HepG2 (cell line): ENCODE measurements around the gene LSM10. TPM values are rescaled to one million over a fixed set of nuclear protein-coding genes. Genes with fewer than 3 reads are reported as not detected.

ENCODE experiments used
- ATAC-seq: fragments of 200-7000 bp; cut with Tn5 transposase; 3 replicates; pipeline ENCODE4 v1.9.1; 2020; ENCODE audit warnings: mild to moderate bottlenecking, moderate library complexity
- BruUV-seq: library from RNA; stranded (reverse); fragments of 400-500 nt; replicated peaks from 2 replicates; lab custom pipeline; 2021; lab: Mats Ljungman, UMichigan
- CTCF ChIA-PET: fragments of 300-600 bp; formaldehyde crosslinking; extraction: SDS; loops from one replicate; lab custom pipeline; 2021; ENCODE audit warnings: low total read pairs, inconsistent platforms, low intra/inter-chr PET ratio; lab: Yijun Ruan, JAX
- POLR2A ChIA-PET: fragments of 350-600 bp; sonication (Branson Sonifier 250); formaldehyde crosslinking; loops from one replicate; lab custom pipeline; 2020; ENCODE audit warnings: antibody characterized with exemption, inconsistent platforms; lab: Yijun Ruan, JAX
- DNase-seq: peaks from one replicate; pipeline ENCODE4 v3.0.0-alpha.2; 2015; ENCODE audit warnings: low spot score
- FAIRE-seq: peaks from 3 replicates; lab custom pipeline; 2011; peaks lifted over from hg19 to GRCh38; lab: Jason Lieb, UNC
- H2AFZ ChIP-seq: one replicate; pipeline ENCODE4 v1.6.1; 2011; ENCODE audit warnings: low read length, inconsistent platforms
- H3K27ac ChIP-seq: fragments of 300-600 bp; 3 replicates; pipeline ENCODE4 v1.8.0; 2011; ENCODE audit warnings: mixed run types, mild to moderate bottlenecking, mixed read lengths, low read length, inconsistent platforms; ENCODE audit not compliant: insufficient read depth; ENCODE audit errors: extremely low read length
- H3K27me3 ChIP-seq, 2 experiments: fragments of 200-600 bp in 1 of 2; 2 replicates in 1 of 2; 3 replicates in 1 of 2; pipeline versions ENCODE4 v1.6.0 to v1.8.0; 2011; ENCODE audit warnings: low read length in 2 of 2, mild to moderate bottlenecking in 2 of 2, moderate library complexity in 2 of 2, inconsistent platforms in 1 of 2; ENCODE audit not compliant: insufficient read depth in 2 of 2, control insufficient read depth in 1 of 2
- H3K36me3 ChIP-seq, 2 experiments: fragments of 200-600 bp in 1 of 2; replicated peaks in 1 of 2; 2 replicates in 1 of 2; 3 replicates in 1 of 2; pipeline versions ENCODE4 v1.5.1 to v1.8.0; 2011; ENCODE audit warnings: low read length in 2 of 2, inconsistent platforms in 1 of 2; ENCODE audit not compliant: insufficient read depth in 2 of 2, control insufficient read depth in 1 of 2
- H3K4me1 ChIP-seq: 2 replicates; pipeline ENCODE4 v1.5.1; 2012; ENCODE audit warnings: low read length, inconsistent platforms; ENCODE audit not compliant: insufficient read depth
- H3K4me2 ChIP-seq: 2 replicates; pipeline ENCODE4 v1.6.0; 2011; ENCODE audit warnings: low read depth, low read length, inconsistent platforms
- H3K4me3 ChIP-seq, 3 experiments: fragments of 200-600 bp in 1 of 3; sonication (generic), shearing (Covaris generic) in 1 of 3; replicated peaks in 1 of 3; 2 replicates each; pipeline ENCODE4 v1.5.1; 2011 to 2016; ENCODE audit warnings: low read length in 3 of 3, inconsistent platforms in 2 of 3, low read depth in 2 of 3, mild to moderate bottlenecking in 2 of 3, control low read depth in 1 of 3, mixed read lengths in 1 of 3; ENCODE audit not compliant: insufficient read depth in 1 of 3
- H3K79me2 ChIP-seq: one replicate; pipeline ENCODE4 v1.6.1; 2011; ENCODE audit warnings: low read length, inconsistent platforms; ENCODE audit not compliant: insufficient read depth
- H3K9ac ChIP-seq: 2 replicates; pipeline ENCODE4 v1.6.0; 2011; ENCODE audit warnings: mild to moderate bottlenecking, low read depth, low read length, inconsistent platforms; ENCODE audit not compliant: insufficient read depth
- H3K9me3 ChIP-seq: 2 replicates; pipeline ENCODE4 v1.5.1; 2012; ENCODE audit warnings: mild to moderate bottlenecking, low read length
- H4K20me1 ChIP-seq: 2 replicates; pipeline ENCODE4 v1.6.0; 2011; ENCODE audit warnings: inconsistent platforms, mild to moderate bottlenecking, low read length, moderate library complexity; ENCODE audit not compliant: insufficient read depth
- CCAR2 ChIP-seq: fragments of 200-400 bp; formaldehyde crosslinking; optimal IDR thresholded peaks from 2 replicates; pipeline ENCODE3; 2018; ENCODE audit warnings: low read depth, mild to moderate bottlenecking, low read length, moderate library complexity
- CHCHD3 ChIP-seq: sonication (generic); formaldehyde crosslinking; IDR thresholded peaks from 2 replicates; pipeline ENCODE4 v1.8.0; 2022; ENCODE audit warnings: mild to moderate bottlenecking, missing genetic modification reagents, moderate library complexity
- ERF ChIP-seq: IDR thresholded peaks from 2 replicates; pipeline ENCODE4 v1.6.1; 2018; ENCODE audit warnings: missing biosample characterization, missing genetic modification reagents
- FOXC1 ChIP-seq: sonication (generic); formaldehyde crosslinking; IDR thresholded peaks from 2 replicates; pipeline ENCODE4 v1.8.0; 2022; ENCODE audit warnings: mild to moderate bottlenecking, missing genetic modification reagents, borderline replicate concordance
- RORA ChIP-seq: sonication (generic); formaldehyde crosslinking; IDR thresholded peaks from 2 replicates; pipeline ENCODE4 v1.5.0; 2020; ENCODE audit warnings: mild to moderate bottlenecking, missing genetic modification reagents, moderate library complexity
- SNRNP70 ChIP-seq: fragments of 200-400 bp; formaldehyde crosslinking; IDR thresholded peaks from 2 replicates; pipeline ENCODE4 v1.6.1; 2017; ENCODE audit warnings: mild to moderate bottlenecking, low read depth, low read length, moderate library complexity
- SRSF4 ChIP-seq: fragments of 200-400 bp; formaldehyde crosslinking; IDR thresholded peaks from one replicate; pipeline ENCODE4 v1.6.1; 2018; ENCODE audit warnings: mild to moderate bottlenecking, low read depth, low read length, moderate library complexity; ENCODE audit not compliant: poor library complexity, severe bottlenecking
- TERF1 ChIP-seq: sonication (generic); formaldehyde crosslinking; IDR thresholded peaks from 2 replicates; pipeline ENCODE4 v1.8.0; 2022; ENCODE audit warnings: mild to moderate bottlenecking, missing genetic modification reagents, moderate library complexity
- ZNF124 ChIP-seq: sonication (generic); formaldehyde crosslinking; IDR thresholded peaks from 2 replicates; pipeline ENCODE4 v1.4.0; 2020; ENCODE audit warnings: missing genetic modification reagents
- ZNF274 ChIP-seq: sonication (generic); formaldehyde crosslinking; IDR thresholded peaks from 2 replicates; pipeline ENCODE4 v1.5.1; 2020; ENCODE audit warnings: mild to moderate bottlenecking, missing genetic modification reagents
- ZNF432 ChIP-seq: sonication (generic); formaldehyde crosslinking; IDR thresholded peaks from 2 replicates; pipeline ENCODE4 v1.5.0; 2020; ENCODE audit warnings: missing genetic modification reagents, mild to moderate bottlenecking, borderline replicate concordance
- ZNF609 ChIP-seq: sonication (generic); formaldehyde crosslinking; IDR thresholded peaks from 2 replicates; pipeline ENCODE4 v1.4.0; 2020; ENCODE audit warnings: mild to moderate bottlenecking, missing genetic modification reagents, borderline replicate concordance
- ZNF883 ChIP-seq: sonication (generic); formaldehyde crosslinking; IDR thresholded peaks from 2 replicates; pipeline ENCODE4 v1.5.1; 2020; ENCODE audit warnings: mild to moderate bottlenecking, missing genetic modification reagents; ENCODE audit errors: not compliant biosample characterization
- WGBS: methylation state at CpG from one replicate; pipeline ENCODE4 v1.1.6; 2017; ENCODE audit warnings: low lambda C conversion rate; 5-methylcytosine and 5-hydroxymethylcytosine counted together
- in situ Hi-C: cut with HindIII; loops from 2 replicates; pipeline ENCODE4 v1.10.0; 2017; ENCODE audit warnings: low pct_unique_long_range_greater_than_20kb; ENCODE audit not compliant: extremely low pct_ligation_motif_present
- intact Hi-C: fragments of 100-400 bp; cut with micrococcal nuclease; formaldehyde crosslinking; loops from one replicate; pipeline ENCODE4 v1.10.0; 2022; ENCODE audit not compliant: unreplicated experiment
- polyA plus RNA-seq, 8 experiments: library from polyadenylated mRNA; depleted of rRNA in 3 of 8; stranded (reverse) in 7 of 8; unstranded in 1 of 8; fragments of >200 nt; fragmentation: Illumina TruSeq in 4 of 8; extraction: Trizol in 4 of 8; gene quantifications; 2 replicates each; pipeline versions ENCODE4 v1.2.1 to v1.2.3, GENCODE V29; 2011 to 2016; ENCODE audit warnings: low read depth in 4 of 8, missing spikeins in 1 of 8, mixed read lengths in 1 of 8; ENCODE audit not compliant: insufficient read depth in 1 of 8
- total RNA-seq, 5 experiments: library from RNA; depleted of rRNA; stranded (reverse); fragments of >200 nt; fragmentation: Illumina TruSeq; extraction: Trizol; gene quantifications; 2 replicates each; pipeline ENCODE4 v1.2.3, GENCODE V29; 2016; ENCODE audit warnings: low read depth in 1 of 5
- TF ChIP-seq, protein P1 (sequence below): sonication (generic); formaldehyde crosslinking; IDR thresholded peaks from 2 replicates; pipeline ENCODE4 v1.5.1; 2020; ENCODE audit warnings: mild to moderate bottlenecking, missing genetic modification reagents, borderline replicate concordance
- TF ChIP-seq, protein P2 (sequence below): sonication (generic); formaldehyde crosslinking; IDR thresholded peaks from 2 replicates; pipeline ENCODE4 v1.5.0; 2020; ENCODE audit warnings: mild to moderate bottlenecking, missing genetic modification reagents, borderline replicate concordance

Gene LSM10
- total and polyA plus RNA-seq, 2 of the 13 experiments (the other 11 are each of a cell fraction or from before 2014, with no cell fraction given), result 14.0 to 52.0 TPM

DNA sequence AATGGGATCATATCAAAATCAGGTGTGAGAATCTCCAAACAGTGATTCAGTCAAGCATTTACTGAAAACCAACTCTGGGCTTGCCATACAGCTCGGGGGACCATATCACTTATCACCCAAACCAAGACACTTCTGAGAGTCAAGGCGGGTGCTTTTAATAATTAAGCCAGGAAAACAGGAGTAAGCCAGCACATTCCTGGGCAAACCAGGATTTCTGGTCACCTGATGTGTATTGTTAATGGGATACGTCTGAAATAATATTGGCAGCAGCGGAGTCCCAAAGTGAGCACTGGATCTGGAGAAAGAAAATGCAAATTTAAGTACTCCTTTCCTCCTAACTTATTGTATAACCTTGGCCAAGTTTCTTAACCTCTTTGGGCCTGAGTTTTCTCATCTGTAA is 34.9 kb upstream of the LSM10 start:
- WGBS, result 83% methylated on average over 4 of the region's 4 CpGs
- TF ChIP-seq ZNF609 (CRISPR knock-in tag), result no peak
- TF ChIP-seq FOXC1 (CRISPR knock-in tag), result no peak
- TF ChIP-seq SNRNP70, result no peak
- no peak for TF ChIP-seq ZNF432
- no peak for TF ChIP-seq ZNF883 (CRISPR knock-in tag)
- no peak for TF ChIP-seq CHCHD3 (CRISPR knock-in tag)
- no peak for TF ChIP-seq RORA (CRISPR knock-in tag)
- no peak for TF ChIP-seq CCAR2
- TF ChIP-seq, protein P1, sequence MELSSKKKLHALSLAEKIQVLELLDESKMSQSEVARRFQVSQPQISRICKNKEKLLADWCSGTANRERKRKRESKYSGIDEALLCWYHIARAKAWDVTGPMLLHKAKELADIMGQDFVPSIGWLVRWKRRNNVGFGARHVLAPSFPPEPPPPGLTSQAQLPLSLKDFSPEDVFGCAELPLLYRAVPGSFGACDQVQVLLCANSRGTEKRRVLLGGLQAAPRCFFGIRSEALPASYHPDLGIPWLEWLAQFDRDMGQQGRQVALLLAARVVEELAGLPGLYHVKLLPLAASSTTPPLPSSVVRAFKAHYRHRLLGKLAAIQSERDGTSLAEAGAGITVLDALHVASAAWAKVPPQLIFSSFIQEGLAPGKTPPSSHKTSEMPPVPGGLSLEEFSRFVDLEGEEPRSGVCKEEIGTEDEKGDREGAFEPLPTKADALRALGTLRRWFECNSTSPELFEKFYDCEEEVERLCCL (CRISPR knock-in tag), result no peak
- TF ChIP-seq, protein P2, sequence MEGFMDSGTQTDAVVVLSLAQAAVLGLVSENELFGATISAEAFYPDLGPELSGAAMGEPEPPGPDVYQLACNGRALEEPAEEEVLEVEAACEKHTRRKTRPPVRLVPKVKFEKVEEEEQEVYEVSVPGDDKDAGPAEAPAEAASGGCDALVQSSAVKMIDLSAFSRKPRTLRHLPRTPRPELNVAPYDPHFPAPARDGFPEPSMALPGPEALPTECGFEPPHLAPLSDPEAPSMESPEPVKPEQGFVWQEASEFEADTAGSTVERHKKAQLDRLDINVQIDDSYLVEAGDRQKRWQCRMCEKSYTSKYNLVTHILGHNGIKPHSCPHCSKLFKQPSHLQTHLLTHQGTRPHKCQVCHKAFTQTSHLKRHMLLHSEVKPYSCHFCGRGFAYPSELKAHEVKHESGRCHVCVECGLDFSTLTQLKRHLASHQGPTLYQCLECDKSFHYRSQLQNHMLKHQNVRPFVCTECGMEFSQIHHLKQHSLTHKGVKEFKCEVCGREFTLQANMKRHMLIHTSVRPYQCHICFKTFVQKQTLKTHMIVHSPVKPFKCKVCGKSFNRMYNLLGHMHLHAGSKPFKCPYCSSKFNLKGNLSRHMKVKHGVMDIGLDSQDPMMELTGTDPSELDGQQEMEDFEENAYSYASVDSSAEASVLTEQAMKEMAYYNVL (CRISPR knock-in tag), result no peak
- TF ChIP-seq ERF, result no peak
- no peak for TF ChIP-seq ZNF124 (CRISPR knock-in tag)
- no peak for TF ChIP-seq SRSF4
- no peak for TF ChIP-seq TERF1 (CRISPR knock-in tag)
- no peak for TF ChIP-seq ZNF274 (CRISPR knock-in tag)
- TF ChIP-seq, all 625 proteins: peak for 0
- H3K27ac ChIP-seq, result no peak overlapping the region
- H2AFZ ChIP-seq, result no peak overlapping the region
- H3K36me3 ChIP-seq, result 0 out of 5 replicates have a peak, but pooled peaks cover 0 to 1% of the 10 kb centered on the region in 2 experiments
- H3K9me3 ChIP-seq, result no peaks in the 10 kb centered on the region
- no peak overlapping the region for H3K4me2 ChIP-seq
- no peak for FAIRE-seq
- H3K9ac ChIP-seq, result no peak overlapping the region
- H3K4me3 ChIP-seq, result no peak overlapping the region
- no peak for ATAC-seq
- ChIA-PET POLR2A (no interaction called here), CTCF (no interaction called here)
- no peaks in the 10 kb centered on the region for H3K27me3 ChIP-seq
- intact Hi-C loops, result no loop called here
- BruUV-seq, result no TSS peak
- in situ Hi-C loops, result no loop called here
- no peaks in the 10 kb centered on the region for H3K4me1 ChIP-seq
- DNase-seq, result no peak
- H3K79me2 ChIP-seq, result no peaks in the 10 kb centered on the region
- no peaks in the 10 kb centered on the region for H4K20me1 ChIP-seq
